Ovary (tissue), 3 donors: ENCODE measurements around the gene KRTAP1-5.
"Not testable (repeated sequence)": the region's sequence is repeated elsewhere in the genome, so short reads cannot be mapped to it uniquely, and the experiment has no call there.

Source experiments
- EP300 ChIP-seq: sonication (generic); formaldehyde crosslinking; IDR thresholded peaks from one replicate; pipeline ENCODE4 v1.6.1; 2017; ENCODE audit warnings: antibody characterized with exemption
- POLR2A ChIP-seq: fragments of 450-650 bp; IDR thresholded peaks from one replicate; pipeline ENCODE4 v1.6.1; 2017; ENCODE audit warnings: antibody characterized with exemption, mild to moderate bottlenecking, moderate library complexity
- TF ChIP-seq, protein P1 (sequence below), 3 donors: fragments of 450-650 bp in 2 of 3; fragments of 200-600 bp in 1 of 3; IDR thresholded peaks; one replicate each; pipeline versions ENCODE4 v1.5.1 to v1.8.0; 2016 to 2022; ENCODE audit warnings: antibody characterized with exemption in 3 of 3, mild to moderate bottlenecking in 1 of 3
- donor health status: DM: no; HTN: no; CAD: no.

GRCh38 chr17:40999563-40999962 is 27.4 kb downstream of the KRTAP1-5 start, which contains the start of gene KRTAP3-2:
- not testable (repeated sequence) for TF ChIP-seq EP300, POLR2A
- TF ChIP-seq, protein P1, sequence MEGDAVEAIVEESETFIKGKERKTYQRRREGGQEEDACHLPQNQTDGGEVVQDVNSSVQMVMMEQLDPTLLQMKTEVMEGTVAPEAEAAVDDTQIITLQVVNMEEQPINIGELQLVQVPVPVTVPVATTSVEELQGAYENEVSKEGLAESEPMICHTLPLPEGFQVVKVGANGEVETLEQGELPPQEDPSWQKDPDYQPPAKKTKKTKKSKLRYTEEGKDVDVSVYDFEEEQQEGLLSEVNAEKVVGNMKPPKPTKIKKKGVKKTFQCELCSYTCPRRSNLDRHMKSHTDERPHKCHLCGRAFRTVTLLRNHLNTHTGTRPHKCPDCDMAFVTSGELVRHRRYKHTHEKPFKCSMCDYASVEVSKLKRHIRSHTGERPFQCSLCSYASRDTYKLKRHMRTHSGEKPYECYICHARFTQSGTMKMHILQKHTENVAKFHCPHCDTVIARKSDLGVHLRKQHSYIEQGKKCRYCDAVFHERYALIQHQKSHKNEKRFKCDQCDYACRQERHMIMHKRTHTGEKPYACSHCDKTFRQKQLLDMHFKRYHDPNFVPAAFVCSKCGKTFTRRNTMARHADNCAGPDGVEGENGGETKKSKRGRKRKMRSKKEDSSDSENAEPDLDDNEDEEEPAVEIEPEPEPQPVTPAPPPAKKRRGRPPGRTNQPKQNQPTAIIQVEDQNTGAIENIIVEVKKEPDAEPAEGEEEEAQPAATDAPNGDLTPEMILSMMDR (IDR thresholded peaks at IDR 0.05) = not testable (repeated sequence)
